Middle frontal gyrus (tissue), 1 donor: ENCODE data around the gene CACUL1.
"Not testable (repeated sequence)": the region's sequence is repeated elsewhere in the genome, so short reads cannot be mapped to it uniquely, and the experiment has no call there.

Source experiments
- DNase-seq: peaks from one replicate; pipeline ENCODE4 v3.0.0-alpha.2; 2015; ENCODE audit warnings: low spot score; ENCODE audit errors: extremely low spot score

CACUL1 gene

GRCh38 chr10:118754556-118755423 is at the start of gene CACUL1:
CACUL1 (minus strand) TSS chr10:118754970; CDS start chr10:118754762, 208 bp downstream.
- peak; percentile 99 for DNase-seq

- no peak for DNase-seq
Observed at GRCh38 chr10:118804262-118804773, 49.5 kb upstream of the CACUL1 start.

- DNase-seq = no peak
Observed at GRCh38 chr10:118802126-118802793, 47.5 kb upstream of the CACUL1 start.

GRCh38 chr10:118800920-118801319 is 46.1 kb upstream of the CACUL1 start:
- no peak for DNase-seq

GRCh38 chr10:118799777-118800176 is 45.0 kb upstream of the CACUL1 start:
- no peak for DNase-seq

GRCh38 chr10:118798231-118798662 is 43.5 kb upstream of the CACUL1 start:
- no peak for DNase-seq

- not testable (repeated sequence) for DNase-seq
Observed at GRCh38 chr10:118794971-118795370, 40.2 kb upstream of the CACUL1 start.

GRCh38 chr10:118793545-118793944 is 38.8 kb upstream of the CACUL1 start:
- DNase-seq = no peak

- DNase-seq = no peak
Observed at GRCh38 chr10:118792526-118792925, 37.8 kb upstream of the CACUL1 start.

GRCh38 chr10:118790058-118790457 is 35.3 kb upstream of the CACUL1 start:
- DNase-seq = no peak

- DNase-seq = no peak
Observed at GRCh38 chr10:118785551-118785950, 30.8 kb upstream of the CACUL1 start.

GRCh38 chr10:118783776-118784545 is 29.2 kb upstream of the CACUL1 start:
- no peak for DNase-seq

- DNase-seq = not testable (repeated sequence)
Observed at GRCh38 chr10:118782916-118783465, 28.2 kb upstream of the CACUL1 start.

- no peak for DNase-seq
Observed at GRCh38 chr10:118781541-118781940, 26.8 kb upstream of the CACUL1 start.

GRCh38 chr10:118778727-118779126 is 24.0 kb upstream of the CACUL1 start:
- no peak for DNase-seq

GRCh38 chr10:118776960-118777359 is 22.2 kb upstream of the CACUL1 start:
- DNase-seq = no peak

- no peak for DNase-seq
Observed at GRCh38 chr10:118776033-118776432, 21.3 kb upstream of the CACUL1 start.

- no peak for DNase-seq
Observed at GRCh38 chr10:118775478-118775877, 20.7 kb upstream of the CACUL1 start.

GRCh38 chr10:118773041-118773440 is 18.3 kb upstream of the CACUL1 start:
- DNase-seq = no peak

- DNase-seq = no peak
Observed at GRCh38 chr10:118771976-118772375, 17.2 kb upstream of the CACUL1 start.

GRCh38 chr10:118769898-118770600 is 15.3 kb upstream of the CACUL1 start:
- DNase-seq = no peak
